Measurements from ENCODE around the gene UIMC1. TPM values are rescaled to one million over a fixed set of nuclear protein-coding genes. Genes with fewer than 3 reads are reported as not detected.

The UIMC1 gene
- total and polyA plus RNA-seq, 2 donors from 2014 or later = 16.2 to 37.9 TPM

GRCh38 chr5:177015156-177015555, 8.6 kb upstream of the UIMC1 start:
- no peaks in the 10 kb centered on the region for H3K27me3 ChIP-seq (ENCODE audit: control insufficient read depth, insufficient read depth, low read length)
- TF ChIP-seq, protein P1, sequence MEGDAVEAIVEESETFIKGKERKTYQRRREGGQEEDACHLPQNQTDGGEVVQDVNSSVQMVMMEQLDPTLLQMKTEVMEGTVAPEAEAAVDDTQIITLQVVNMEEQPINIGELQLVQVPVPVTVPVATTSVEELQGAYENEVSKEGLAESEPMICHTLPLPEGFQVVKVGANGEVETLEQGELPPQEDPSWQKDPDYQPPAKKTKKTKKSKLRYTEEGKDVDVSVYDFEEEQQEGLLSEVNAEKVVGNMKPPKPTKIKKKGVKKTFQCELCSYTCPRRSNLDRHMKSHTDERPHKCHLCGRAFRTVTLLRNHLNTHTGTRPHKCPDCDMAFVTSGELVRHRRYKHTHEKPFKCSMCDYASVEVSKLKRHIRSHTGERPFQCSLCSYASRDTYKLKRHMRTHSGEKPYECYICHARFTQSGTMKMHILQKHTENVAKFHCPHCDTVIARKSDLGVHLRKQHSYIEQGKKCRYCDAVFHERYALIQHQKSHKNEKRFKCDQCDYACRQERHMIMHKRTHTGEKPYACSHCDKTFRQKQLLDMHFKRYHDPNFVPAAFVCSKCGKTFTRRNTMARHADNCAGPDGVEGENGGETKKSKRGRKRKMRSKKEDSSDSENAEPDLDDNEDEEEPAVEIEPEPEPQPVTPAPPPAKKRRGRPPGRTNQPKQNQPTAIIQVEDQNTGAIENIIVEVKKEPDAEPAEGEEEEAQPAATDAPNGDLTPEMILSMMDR (IDR thresholded peaks at IDR 0.05; ENCODE audit: borderline replicate concordance, extremely low read depth, insufficient read depth) = no peak
- intact Hi-C loops (cut with DNase I) = no loop called here
- no peak overlapping the region for H3K27ac ChIP-seq (ENCODE audit: low read depth in 2 of 2, low read length in 2 of 2)
- no peaks in the 10 kb centered on the region for H3K9me3 ChIP-seq (ENCODE audit: control insufficient read depth in 2 of 3, insufficient read depth in 1 of 3, low read length in 3 of 3)
- DNase-seq (peak in 2 of 5 donors; percentile 13 to 27), FAIRE-seq (no peak)
- H3K9ac ChIP-seq (ENCODE audit: low read length in 3 of 3) = no peak overlapping the region
- no peaks in the 10 kb centered on the region for H3K36me3 ChIP-seq (ENCODE audit: control insufficient read depth in 2 of 3, insufficient read depth in 3 of 3, low read length in 3 of 3)
- H3K4me3 ChIP-seq (ENCODE audit: low read length in 3 of 3) = no peak overlapping the region
- no peaks in the 10 kb centered on the region for H3K4me1 ChIP-seq (ENCODE audit: control insufficient read depth in 2 of 3, insufficient read depth in 2 of 3, low read depth in 1 of 3, low read length in 3 of 3)

- intact Hi-C loops (cut with DNase I) = no loop called here
- Histone ChIP-seq H3K27me3 (ENCODE audit: control insufficient read depth, insufficient read depth, low read length) (no peaks in the 10 kb centered on the region), H3K36me3 (ENCODE audit: control insufficient read depth in 2 of 3, insufficient read depth in 3 of 3, low read length in 3 of 3) (no peaks in the 10 kb centered on the region), H3K4me1 (ENCODE audit: control insufficient read depth in 2 of 3, insufficient read depth in 2 of 3, low read depth in 1 of 3, low read length in 3 of 3) (peaks cover 0 to 5% (median 4%) of the 10 kb centered on the region in 3 donors), H3K9me3 (ENCODE audit: control insufficient read depth in 2 of 3, insufficient read depth in 1 of 3, low read length in 3 of 3) (no peaks in the 10 kb centered on the region), H3K27ac (ENCODE audit: low read depth in 2 of 2, low read length in 2 of 2) (no peak overlapping the region), H3K4me3 (ENCODE audit: low read length in 3 of 3) (no peak overlapping the region), H3K9ac (ENCODE audit: low read length in 3 of 3) (no peak overlapping the region)
- FAIRE-seq = no peak
- TF ChIP-seq, protein P1 (IDR thresholded peaks at IDR 0.05; ENCODE audit: borderline replicate concordance, extremely low read depth, insufficient read depth) = no peak
- DNase-seq = no peak
Observed at GRCh38 chr5:177010153-177010552, 3.6 kb upstream of the UIMC1 start.

DNA sequence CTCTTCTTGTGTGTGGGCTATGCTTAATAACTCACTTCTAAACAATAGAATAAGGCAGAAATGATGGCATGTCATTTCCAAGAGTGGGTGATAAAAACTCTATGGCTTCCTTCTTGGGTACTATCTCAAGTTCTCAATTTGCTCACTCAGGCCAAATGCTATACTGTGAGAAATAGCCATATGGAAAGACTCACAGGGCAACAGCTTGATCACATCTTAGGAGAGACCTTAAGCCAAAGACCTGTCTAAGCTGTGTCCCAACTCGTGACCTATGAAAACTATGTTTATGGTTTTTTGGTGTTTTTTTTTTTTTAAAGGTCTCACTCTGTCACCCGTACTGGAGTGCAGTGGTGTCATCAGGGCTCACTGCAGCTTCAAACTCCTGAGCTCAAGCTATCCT, 2.1 kb upstream of the UIMC1 start:
- peak in 2 of 5 donors; percentile 40 to 74 for DNase-seq
- FAIRE-seq = no peak
- H3K9me3 ChIP-seq (ENCODE audit: control insufficient read depth in 2 of 3, insufficient read depth in 1 of 3, low read length in 3 of 3) = no peaks in the 10 kb centered on the region

More for the DNA sequence above, 2.1 kb upstream of the UIMC1 start:
- Histone ChIP-seq H3K4me1 (ENCODE audit: control insufficient read depth in 2 of 3, insufficient read depth in 2 of 3, low read depth in 1 of 3, low read length in 3 of 3) (peaks cover 0 to 13% (median 4%) of the 10 kb centered on the region in 3 donors), H3K36me3 (ENCODE audit: control insufficient read depth in 2 of 3, insufficient read depth in 3 of 3, low read length in 3 of 3) (no peaks in the 10 kb centered on the region), H3K9ac (ENCODE audit: low read length in 3 of 3) (no peak overlapping the region), H3K4me3 (ENCODE audit: low read length in 3 of 3) (no peak overlapping the region), H3K27me3 (ENCODE audit: control insufficient read depth, insufficient read depth, low read length) (no peaks in the 10 kb centered on the region), H3K27ac (ENCODE audit: low read depth in 2 of 2, low read length in 2 of 2) (no peak overlapping the region)
- TF ChIP-seq, protein P1 (IDR thresholded peaks at IDR 0.05; ENCODE audit: borderline replicate concordance, extremely low read depth, insufficient read depth) = no peak
- intact Hi-C loops (cut with DNase I) = no loop called here
